IMR-90 (cell line): ENCODE results near the gene TTLL9. TPM values are rescaled to one million over a fixed set of nuclear protein-coding genes. Genes with fewer than 3 reads are reported as not detected.

Source experiments
- ATAC-seq: fragments of 200-7000 bp; cut with Tn5 transposase; 2 replicates; pipeline ENCODE4 v1.9.1; 2020; ENCODE audit warnings: low read depth, mild to moderate bottlenecking, moderate library complexity
- BruUV-seq: library from RNA; stranded (reverse); fragments of 400-500 nt; replicated peaks from 2 replicates; lab custom pipeline; 2021; lab: Mats Ljungman, UMichigan
- CTCF ChIA-PET: fragments of 300-600 bp; formaldehyde crosslinking; extraction: SDS; loops from one replicate; lab custom pipeline; 2021; ENCODE audit warnings: antibody characterized with exemption; lab: Yijun Ruan, JAX
- POLR2A ChIA-PET: fragments of 300-600 bp; sonication (Branson Sonifier 250); formaldehyde crosslinking; loops from one replicate; lab custom pipeline; 2022; ENCODE audit warnings: antibody characterized with exemption; ENCODE audit not compliant: unreplicated experiment; lab: Charles Lee
- DNase-seq: peaks from one replicate; pipeline ENCODE4 v3.0.0; 2013
- H2AFZ ChIP-seq: replicated peaks from 2 replicates; pipeline ENCODE3; 2013; ENCODE audit warnings: low read length, mild to moderate bottlenecking; ENCODE audit not compliant: poor library complexity
- H2AK5ac ChIP-seq: 2 replicates; pipeline ENCODE4 v1.6.1; 2013; ENCODE audit warnings: low read depth, low read length, inconsistent platforms
- H2AK9ac ChIP-seq: replicated peaks from 2 replicates; pipeline ENCODE3; 2013; ENCODE audit warnings: mild to moderate bottlenecking, low read depth, low read length, moderate library complexity; ENCODE audit not compliant: poor library complexity
- H2BK120ac ChIP-seq: 2 replicates; pipeline ENCODE4 v1.6.1; 2013; ENCODE audit warnings: low read depth, low read length, inconsistent platforms
- H2BK15ac ChIP-seq: 3 replicates; pipeline ENCODE4 v1.6.1; 2013; ENCODE audit warnings: low read depth, low read length, inconsistent platforms
- H2BK20ac ChIP-seq: 2 replicates; pipeline ENCODE4 v1.6.1; 2013; ENCODE audit warnings: low read depth, mild to moderate bottlenecking, inconsistent platforms, low read length, moderate library complexity
- H2BK5ac ChIP-seq: 2 replicates; pipeline ENCODE4 v1.6.1; 2013; ENCODE audit warnings: mild to moderate bottlenecking, low read depth, low read length, inconsistent platforms; ENCODE audit not compliant: poor library complexity, severe bottlenecking
- H3K14ac ChIP-seq: replicated peaks from 2 replicates; pipeline ENCODE4 v1.6.1; 2013; ENCODE audit warnings: low read depth, low read length, inconsistent platforms
- H3K18ac ChIP-seq: 2 replicates; pipeline ENCODE4 v1.6.1; 2013; ENCODE audit warnings: low read depth, low read length, control low read depth
- H3K23ac ChIP-seq: 2 replicates; pipeline ENCODE4 v1.6.1; 2013; ENCODE audit warnings: low read depth, low read length, inconsistent platforms
- H3K27ac ChIP-seq: 2 replicates; pipeline ENCODE4 v1.5.1; 2013; ENCODE audit warnings: mild to moderate bottlenecking, control low read depth, low read length; ENCODE audit not compliant: insufficient read depth
- H3K27me3 ChIP-seq: 2 replicates; pipeline ENCODE4 v1.6.1; 2013; ENCODE audit warnings: low read length; ENCODE audit not compliant: control insufficient read depth, insufficient read depth
- H3K36me3 ChIP-seq: 2 replicates; pipeline ENCODE4 v1.6.1; 2013; ENCODE audit warnings: low read length, mixed read lengths; ENCODE audit not compliant: control insufficient read depth, insufficient read depth
- H3K4ac ChIP-seq: 2 replicates; pipeline ENCODE4 v1.6.1; 2013; ENCODE audit warnings: low read depth, low read length, inconsistent platforms
- H3K4me1 ChIP-seq: 2 replicates; pipeline ENCODE4 v1.6.1; 2013; ENCODE audit warnings: low read length, mixed read lengths; ENCODE audit not compliant: control insufficient read depth, insufficient read depth
- H3K4me2 ChIP-seq: 2 replicates; pipeline ENCODE4 v1.6.1; 2013; ENCODE audit warnings: low read depth, mild to moderate bottlenecking, control low read depth, low read length, moderate library complexity
- H3K4me3 ChIP-seq: 2 replicates; pipeline ENCODE4 v1.5.1; 2013; ENCODE audit warnings: low read depth, mild to moderate bottlenecking, control low read depth, low read length, moderate library complexity; ENCODE audit not compliant: insufficient read depth
- H3K56ac ChIP-seq: 2 replicates; pipeline ENCODE4 v1.6.1; 2013; ENCODE audit warnings: low read length, inconsistent platforms; ENCODE audit not compliant: insufficient read depth; ENCODE audit errors: extremely low read depth
- H3K79me1 ChIP-seq, 2 experiments: 2 replicates each; pipeline ENCODE4 v1.6.1; 2013; ENCODE audit warnings: low read length in 2 of 2, inconsistent platforms in 1 of 2, low read depth in 1 of 2
- H3K9ac ChIP-seq: 2 replicates; pipeline ENCODE4 v1.6.1; 2013; ENCODE audit warnings: low read depth, low read length, control low read depth
- H3K9me1 ChIP-seq: 2 replicates; pipeline ENCODE4 v1.6.1; 2013; ENCODE audit warnings: low read length, inconsistent platforms; ENCODE audit not compliant: insufficient read depth
- H3K9me3 ChIP-seq: 2 replicates; pipeline ENCODE4 v1.6.1; 2013; ENCODE audit warnings: low read length; ENCODE audit not compliant: control insufficient read depth, insufficient read depth
- H4K20me1 ChIP-seq: 2 replicates; pipeline ENCODE4 v1.6.1; 2013; ENCODE audit warnings: low read length, inconsistent platforms; ENCODE audit not compliant: insufficient read depth
- H4K5ac ChIP-seq: 2 replicates; pipeline ENCODE4 v1.6.1; 2013; ENCODE audit warnings: mild to moderate bottlenecking, low read depth, low read length, control low read depth
- H4K8ac ChIP-seq, 2 experiments: 2 replicates each; pipeline ENCODE4 v1.6.1; 2013; ENCODE audit warnings: low read depth in 2 of 2, low read length in 2 of 2, control low read depth in 1 of 2, inconsistent platforms in 1 of 2
- H4K91ac ChIP-seq: 2 replicates; pipeline ENCODE4 v1.6.1; 2013; ENCODE audit warnings: low read depth, low read length, inconsistent platforms; ENCODE audit not compliant: insufficient read depth
- MAFK ChIP-seq: IDR thresholded peaks from 2 replicates; pipeline ENCODE4 v1.6.1; 2012; ENCODE audit warnings: low read depth, low read length, improper control_type of control experiment
- MAZ ChIP-seq: IDR thresholded peaks from 2 replicates; pipeline ENCODE4 v1.6.1; 2012; ENCODE audit warnings: low read depth, mild to moderate bottlenecking, low read length, improper control_type of control experiment, moderate library complexity, borderline replicate concordance
- POLR2A ChIP-seq: IDR thresholded peaks from 2 replicates; pipeline ENCODE4 v1.6.1; 2012; ENCODE audit warnings: mild to moderate bottlenecking, low read depth, low read length
- RCOR1 ChIP-seq: IDR thresholded peaks from 2 replicates; pipeline ENCODE4 v1.6.1; 2012; ENCODE audit warnings: mild to moderate bottlenecking, low read length, improper control_type of control experiment; ENCODE audit not compliant: insufficient replicate concordance
- whole genome bisulfite sequencing, 2 experiments: methylation state at CpG; one replicate each; pipeline versions ENCODE4 v1.1.5 to v1.1.7; 2013; ENCODE audit warnings: missing lambda C conversion rate in 2 of 2; ENCODE audit not compliant: insufficient read length in 1 of 2; ENCODE audit errors: extremely low coverage in 2 of 2; 5-methylcytosine and 5-hydroxymethylcytosine counted together
- dilution Hi-C: fragments of 300-500 bp; cut with HindIII; formaldehyde crosslinking; loops from one replicate; pipeline ENCODE4 v1.14.3; 2018; ENCODE audit warnings: low sequenced_read_pairs; ENCODE audit not compliant: unreplicated experiment
- in situ Hi-C: fragments of 300-500 bp; cut with MboI; formaldehyde crosslinking; loops from 3 replicates; pipeline ENCODE4 v1.14.3; 2019; ENCODE audit warnings: low sequenced_read_pairs, inconsistent platforms, mixed read lengths
- intact Hi-C: fragments of 100-400 bp; cut with micrococcal nuclease; formaldehyde crosslinking; loops from 2 replicates; pipeline ENCODE4 v1.10.0; 2022
- polyA plus RNA-seq, 3 experiments: library from polyadenylated mRNA; depleted of rRNA; stranded (reverse); fragments of >200 nt; gene quantifications; 2 replicates each; pipeline ENCODE4 v1.2.3, GENCODE V29; 2012; ENCODE audit warnings: low replicate concordance in 1 of 3
- total RNA-seq: library from RNA; depleted of rRNA; stranded (reverse); fragments of >200 nt; gene quantifications from 2 replicates; pipeline ENCODE4 v1.2.3, GENCODE V29; 2012

Gene TTLL9
- total and polyA plus RNA-seq, 2 of the 4 experiments (the other 2 are of a cell fraction) = not detected

DNA sequence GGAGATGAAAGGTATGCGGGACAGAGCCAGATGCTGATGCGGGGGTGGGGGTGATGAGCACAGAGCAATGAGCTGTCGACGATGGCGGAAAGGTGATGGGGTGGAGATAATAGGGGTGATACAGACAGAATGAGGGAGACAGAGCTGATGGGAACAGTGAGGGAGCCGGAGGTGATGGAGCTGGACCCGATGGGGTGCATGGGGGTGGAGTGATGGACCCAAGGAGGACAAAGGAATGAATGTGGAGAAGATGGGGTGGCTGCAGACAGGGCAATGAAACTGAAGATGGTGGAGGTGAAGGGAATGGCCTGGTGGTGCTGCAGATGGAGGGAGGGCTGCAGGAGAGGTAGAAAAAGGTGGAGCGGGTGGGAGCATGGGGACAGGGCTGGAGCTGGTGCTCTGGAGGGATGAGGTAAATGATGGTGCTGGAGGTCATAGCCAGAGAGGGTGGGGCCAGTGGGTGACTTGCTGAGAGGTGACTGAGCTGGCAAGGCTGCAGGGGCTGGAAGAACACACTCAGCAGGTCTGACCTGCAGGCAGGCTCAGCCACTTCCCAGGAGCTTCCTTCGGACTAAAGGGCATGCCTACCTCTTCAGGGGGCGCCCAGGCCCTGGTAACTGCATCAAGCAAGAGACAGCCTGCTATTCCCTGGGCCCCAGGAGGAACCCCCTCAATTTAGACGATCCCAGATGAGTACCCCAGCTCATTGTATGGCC lies 19.0 kb upstream of the TTLL9 start (continued):
- TF ChIP-seq MAZ = no peak

DNA sequence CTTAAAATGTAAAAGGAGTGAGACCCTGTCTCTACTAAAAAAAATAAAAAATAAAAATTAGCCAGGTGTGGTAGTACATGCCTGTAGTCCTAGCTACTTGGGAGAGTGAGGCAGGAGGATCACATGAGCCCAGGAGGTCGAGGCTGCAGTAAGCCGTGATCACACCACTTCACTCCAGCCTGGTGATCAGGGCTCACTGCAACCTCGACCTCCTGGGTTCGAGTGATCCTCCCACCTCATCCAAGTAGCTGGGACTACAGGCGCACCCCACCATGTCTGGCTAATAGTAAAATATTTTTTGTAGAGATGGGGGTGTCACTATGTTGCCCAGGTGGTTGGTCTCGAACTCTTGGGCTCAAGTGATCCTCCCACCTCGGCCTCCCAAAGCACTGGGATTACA lies 17.0 kb upstream of the TTLL9 start:
- TF ChIP-seq MAFK = no peak
- TF ChIP-seq POLR2A = no peak
- no peak for TF ChIP-seq RCOR1
- Histone ChIP-seq H2BK120ac (no peak overlapping the region), H3K4me1 (no peaks in the 10 kb centered on the region), H2BK20ac (no peak overlapping the region), H2BK5ac (no peak overlapping the region), H3K27ac (no peak overlapping the region), H3K4me3 (no peak overlapping the region), H2AK5ac (no peak overlapping the region), H3K27me3 (peaks cover 81% of the 10 kb centered on the region), H4K5ac (no peak overlapping the region), H3K18ac (no peak overlapping the region), H3K4me2 (no peak overlapping the region), H2AK9ac (no peak overlapping the region), H2BK15ac (no peak overlapping the region), H3K9me3 (no peaks in the 10 kb centered on the region), H3K56ac (no peak overlapping the region), H3K36me3 (no peaks in the 10 kb centered on the region), H2AFZ (no peak overlapping the region), H3K23ac (no peak overlapping the region), H3K4ac (no peak overlapping the region), H4K8ac (no peak overlapping the region), H3K79me1 (no peaks in the 10 kb centered on the region), H3K14ac (no peak overlapping the region), H3K9ac (no peak overlapping the region), H3K9me1 (no peaks in the 10 kb centered on the region), H4K20me1 (no peaks in the 10 kb centered on the region; the same call in 1 of the 2 replicates), H4K91ac (no peak overlapping the region)
- in situ Hi-C loops = loop anchor here (10.0 kb wide), 1 partner anchor 101 kb away; the partner anchor contains the start of gene PDRG1
- ChIA-PET CTCF (interaction anchor here (0.7 to 1.7 kb wide), 7 partner anchors 15 to 238 kb away, joined by 4 to 8 read pairs (median 5); partner anchors contain the start of gene PDRG1), POLR2A (no interaction called here)
- intact Hi-C loops = loop anchor here (2.0 to 5.0 kb wide), 2 partner anchors 99 to 799 kb away; partner anchors contain the start of gene PDRG1
- dilution Hi-C loops = no loop called here
- no TSS peak for BruUV-seq
- WGBS, 2 experiments = no CpG with 5 or more reads among the region's 7 CpGs
- DNase-seq (no peak), ATAC-seq (no peak)
